Measurements from ENCODE around the gene CHAC1. TPM values are rescaled to one million over a fixed set of nuclear protein-coding genes. Genes with fewer than 3 reads are reported as not detected.

CHAC1 gene
- polyA plus RNA-seq, 1 donor from 2014 or later, result 3.6 TPM

- Histone ChIP-seq H3K27me3 (ENCODE audit: insufficient read depth, low read depth, low read length) (peaks cover 46% of the 10 kb centered on the region), H3K9me3 (ENCODE audit: low read length) (no peaks in the 10 kb centered on the region)
Observed at GRCh38 chr15:40921949-40922607, 31.2 kb upstream of the CHAC1 start.

GRCh38 chr15:40922608-40923005 is 30.7 kb upstream of the CHAC1 start:
- Histone ChIP-seq H3K9ac (ENCODE audit: low read length) (no peak overlapping the region), H3K4me2 (ENCODE audit: low read length) (no peak overlapping the region), H3K9me2 (ENCODE audit: insufficient read depth, low read length) (no peaks in the 10 kb centered on the region), H3K27me3 (ENCODE audit: insufficient read depth, low read depth, low read length) (peaks cover 51% of the 10 kb centered on the region), H3K27ac (ENCODE audit: low read length) (no peak overlapping the region), H3K4me3 (ENCODE audit: low read length) (no peak overlapping the region), H2AFZ (ENCODE audit: low read depth, low read length) (no peak overlapping the region), H4K20me1 (ENCODE audit: insufficient read depth) (no peaks in the 10 kb centered on the region), H3K36me3 (ENCODE audit: insufficient read depth, low read length) (no peaks in the 10 kb centered on the region), H3F3A (ENCODE audit: insufficient read depth, low read length, poor library complexity, severe bottlenecking) (no peaks in the 10 kb centered on the region), H3K79me2 (replicated peaks; ENCODE audit: insufficient read depth, low read length) (no peaks in the 10 kb centered on the region), H3K9me3 (ENCODE audit: low read length) (no peaks in the 10 kb centered on the region)
- TF ChIP-seq EP300 (conservative IDR thresholded peaks at IDR 0.05; ENCODE audit: poor library complexity, severe bottlenecking) (no peak), POLR2AphosphoS5 (IDR thresholded peaks at IDR 0.05) (no peak), RAD21 (conservative IDR thresholded peaks at IDR 0.05) (no peak), CTCF (IDR thresholded peaks at IDR 0.05; ENCODE audit: poor library complexity, severe bottlenecking) (no peak), MXI1 (conservative IDR thresholded peaks at IDR 0.05; ENCODE audit: poor library complexity, severe bottlenecking) (no peak), REST (IDR thresholded peaks at IDR 0.05; ENCODE audit: borderline replicate concordance) (no peak), TAF1 (IDR thresholded peaks at IDR 0.05; ENCODE audit: low read depth) (no peak), EZH2 (IDR thresholded peaks at IDR 0.05; ENCODE audit: borderline replicate concordance, insufficient read depth, low read length, poor library complexity, severe bottlenecking) (no peak), SMC3 (conservative IDR thresholded peaks at IDR 0.05; ENCODE audit: poor library complexity) (no peak)

More at GRCh38 chr15:40921949-40922607, 31.2 kb upstream of the CHAC1 start:
- Histone ChIP-seq H3K4me3 (ENCODE audit: low read length) (no peak overlapping the region), H3K4me2 (ENCODE audit: low read length) (no peak overlapping the region), H4K20me1 (ENCODE audit: insufficient read depth) (no peaks in the 10 kb centered on the region), H3K27ac (ENCODE audit: low read length) (no peak overlapping the region), H3K9me2 (ENCODE audit: insufficient read depth, low read length) (no peaks in the 10 kb centered on the region), H3K9ac (ENCODE audit: low read length) (no peak overlapping the region), H3K79me2 (replicated peaks; ENCODE audit: insufficient read depth, low read length) (no peaks in the 10 kb centered on the region), H3K36me3 (ENCODE audit: insufficient read depth, low read length) (no peaks in the 10 kb centered on the region), H3F3A (ENCODE audit: insufficient read depth, low read length, poor library complexity, severe bottlenecking) (no peaks in the 10 kb centered on the region), H2AFZ (ENCODE audit: low read depth, low read length) (no peak overlapping the region)
- TF ChIP-seq POLR2AphosphoS5 (IDR thresholded peaks at IDR 0.05), result no peak
- TF ChIP-seq CTCF (IDR thresholded peaks at IDR 0.05; ENCODE audit: poor library complexity, severe bottlenecking), result no peak
- TF ChIP-seq RAD21 (conservative IDR thresholded peaks at IDR 0.05), result no peak
- no peak for TF ChIP-seq MXI1 (conservative IDR thresholded peaks at IDR 0.05; ENCODE audit: poor library complexity, severe bottlenecking)
- no peak for TF ChIP-seq TAF1 (IDR thresholded peaks at IDR 0.05; ENCODE audit: low read depth)

Measured in neural cell (in vitro differentiated cells).